NCI-H82 (cell line): Measurements from ENCODE around the gene HSPG2.

Experiments
- DNase-seq: peaks from one replicate; lab custom pipeline; 2025; lab: John Stamatoyannopoulos, UW

The HSPG2 gene

GRCh38 chr1:21861602-21862429 is 75.3 kb downstream of the HSPG2 start:
- DNase-seq, result no peak

DNA sequence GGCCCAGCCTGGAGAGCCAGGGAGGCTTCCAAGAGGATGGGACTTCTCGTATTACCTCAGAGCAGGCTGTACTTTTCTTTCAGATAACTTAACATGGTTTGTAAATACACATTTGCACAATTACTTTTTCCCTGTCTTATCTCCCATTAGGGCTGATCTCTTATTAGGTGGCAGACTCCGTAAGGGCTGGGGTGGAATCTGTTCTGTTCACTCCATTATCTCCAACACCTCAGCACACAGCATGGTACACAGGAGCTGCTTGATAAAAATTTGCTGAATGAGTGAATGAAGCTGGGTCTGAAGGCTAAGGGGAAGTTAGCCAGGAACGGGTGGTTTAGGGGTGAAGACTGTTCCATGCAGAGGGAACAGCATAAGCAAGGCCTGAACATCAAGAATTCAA is 76.1 kb downstream of the HSPG2 start:
- no peak for DNase-seq

GRCh38 chr1:21859669-21860179 is 77.4 kb downstream of the HSPG2 start:
- DNase-seq, result no peak

DNA sequence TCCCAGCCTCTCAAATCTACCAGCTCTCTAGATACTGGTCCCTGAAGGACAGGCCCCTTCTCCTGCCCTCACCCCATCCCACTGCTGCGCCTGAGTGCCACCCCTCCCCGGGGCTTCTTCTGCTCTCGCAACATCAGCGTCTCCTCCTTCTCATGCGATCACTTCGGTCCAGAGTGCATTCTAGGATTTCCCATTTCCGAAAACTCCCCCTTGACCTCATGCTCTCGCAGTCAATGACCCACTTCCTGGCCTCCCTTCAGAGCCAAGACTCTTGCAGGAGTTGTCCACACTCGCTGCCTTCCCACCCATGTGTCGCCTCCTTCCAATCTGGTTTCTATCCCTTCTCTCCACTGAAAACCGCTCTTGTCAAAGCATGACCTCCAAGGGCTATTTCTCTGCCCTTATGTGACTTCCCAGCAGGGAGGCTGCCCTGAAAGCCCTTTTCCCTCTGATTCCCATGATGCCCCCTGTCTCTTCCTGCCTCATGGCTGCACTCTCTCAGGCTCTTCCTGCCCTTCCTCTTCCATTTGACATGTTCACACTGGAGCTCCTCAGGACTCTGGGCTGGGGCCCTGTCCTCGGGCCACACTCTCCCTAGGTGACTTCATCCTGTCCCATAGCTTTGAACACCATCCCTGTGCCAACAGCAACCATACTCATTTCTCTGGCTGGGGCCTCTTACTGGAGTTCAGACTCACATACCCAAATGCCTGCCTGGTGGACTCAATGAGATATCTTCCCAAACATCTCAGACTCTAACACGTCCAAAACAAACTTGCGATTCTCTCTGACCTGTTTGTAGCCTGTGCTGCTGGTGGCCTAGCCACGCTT is 79.1 kb downstream of the HSPG2 start:
- no peak for DNase-seq

DNA sequence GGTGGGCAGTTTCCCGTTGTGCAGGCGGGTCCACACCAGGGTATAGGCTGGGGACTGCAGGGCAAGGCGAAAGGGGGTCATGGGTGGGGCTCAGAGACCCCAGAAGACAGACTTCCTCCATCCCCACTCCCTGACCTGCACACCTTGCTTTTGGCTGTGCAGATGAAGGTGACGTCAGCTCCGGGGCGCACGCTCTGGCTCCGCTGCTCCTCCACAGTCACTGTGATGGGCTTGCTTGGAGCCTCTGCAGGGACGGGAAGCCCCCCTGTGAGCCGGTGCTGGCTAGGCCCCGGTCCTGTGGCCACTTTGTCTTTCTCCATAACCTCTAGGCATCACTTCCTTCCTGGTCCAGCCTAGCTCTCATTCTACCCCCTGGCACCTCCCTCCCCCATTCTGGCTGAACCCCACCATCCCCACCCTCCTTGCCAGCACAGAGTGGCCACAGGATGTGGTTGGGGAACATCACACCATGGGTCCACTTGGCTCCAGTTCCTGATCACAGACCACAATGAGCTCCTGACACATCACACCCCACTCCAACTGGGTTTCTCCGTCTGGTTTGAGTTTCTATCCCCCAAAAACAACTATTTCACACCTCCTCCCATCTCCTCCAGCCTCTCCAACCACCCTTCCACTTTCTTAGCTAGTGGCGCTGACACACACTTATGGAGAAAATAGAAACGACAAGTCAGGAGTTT is 79.8 kb downstream of the HSPG2 start:
- no peak for DNase-seq

DNA sequence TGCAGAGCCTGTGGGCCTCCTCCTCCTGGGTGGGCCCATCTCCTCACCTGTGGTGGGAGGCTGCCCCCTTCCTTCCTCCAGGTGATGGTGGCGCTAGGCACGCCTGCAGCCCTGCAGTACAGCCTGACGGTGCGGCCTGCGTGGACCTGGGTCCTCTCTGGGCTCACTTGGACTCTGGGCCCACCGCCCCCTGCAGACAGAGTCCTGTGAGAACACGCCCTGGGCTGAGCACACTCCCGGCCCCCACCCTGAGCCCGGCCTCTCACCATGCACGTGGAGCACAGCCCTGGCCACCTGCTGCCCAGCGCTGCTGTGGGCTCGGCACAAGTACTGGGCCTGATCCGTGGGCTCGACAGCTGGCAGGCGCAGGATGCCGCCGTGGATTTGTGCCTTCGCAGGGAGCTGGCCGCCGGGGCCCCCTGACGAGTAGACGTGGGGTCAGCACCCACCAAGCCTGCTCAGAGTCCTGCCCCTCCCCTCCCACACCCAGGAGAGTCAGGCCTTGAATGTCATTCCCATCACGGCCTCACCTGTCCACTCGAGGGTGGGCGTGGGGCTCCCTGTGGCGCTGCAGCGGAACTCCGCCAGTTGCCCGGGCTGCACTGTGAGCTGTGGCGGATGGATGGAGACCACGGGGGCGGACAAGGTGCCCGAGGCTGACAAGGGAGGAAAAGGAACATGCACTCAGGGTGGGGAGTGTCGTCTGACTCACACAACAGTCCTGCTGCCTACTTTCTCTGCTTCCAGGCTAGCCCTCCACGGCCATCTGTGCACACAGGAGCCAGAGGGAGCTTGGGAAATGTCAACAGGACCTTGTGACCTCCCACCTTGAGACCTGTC is 81.6 kb downstream of the HSPG2 start:
- no peak for DNase-seq

DNA sequence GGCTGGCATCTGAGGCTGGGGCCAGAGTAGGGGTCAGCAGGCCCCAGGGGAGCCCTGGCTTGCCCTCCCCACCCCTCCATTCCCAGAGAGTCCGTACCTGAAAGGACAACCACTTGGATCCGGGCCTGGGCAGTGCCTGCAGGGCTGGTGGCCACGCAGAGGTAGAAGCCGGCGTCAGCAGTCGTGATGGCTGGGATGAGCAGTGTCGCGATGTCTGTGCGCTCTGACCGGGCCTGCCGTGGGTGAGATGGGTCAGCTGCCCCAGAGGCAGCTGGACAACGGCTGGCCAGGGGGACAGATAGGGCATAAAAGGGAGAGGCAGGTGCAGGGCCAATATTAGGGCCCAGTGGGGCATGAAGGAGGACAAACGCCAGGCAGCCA is 82.4 kb downstream of the HSPG2 start:
- no peak for DNase-seq

GRCh38 chr1:21854090-21854750 is 82.9 kb downstream of the HSPG2 start:
- DNase-seq, result no peak

GRCh38 chr1:21853131-21853427 is 84.0 kb downstream of the HSPG2 start:
- no peak for DNase-seq

DNA sequence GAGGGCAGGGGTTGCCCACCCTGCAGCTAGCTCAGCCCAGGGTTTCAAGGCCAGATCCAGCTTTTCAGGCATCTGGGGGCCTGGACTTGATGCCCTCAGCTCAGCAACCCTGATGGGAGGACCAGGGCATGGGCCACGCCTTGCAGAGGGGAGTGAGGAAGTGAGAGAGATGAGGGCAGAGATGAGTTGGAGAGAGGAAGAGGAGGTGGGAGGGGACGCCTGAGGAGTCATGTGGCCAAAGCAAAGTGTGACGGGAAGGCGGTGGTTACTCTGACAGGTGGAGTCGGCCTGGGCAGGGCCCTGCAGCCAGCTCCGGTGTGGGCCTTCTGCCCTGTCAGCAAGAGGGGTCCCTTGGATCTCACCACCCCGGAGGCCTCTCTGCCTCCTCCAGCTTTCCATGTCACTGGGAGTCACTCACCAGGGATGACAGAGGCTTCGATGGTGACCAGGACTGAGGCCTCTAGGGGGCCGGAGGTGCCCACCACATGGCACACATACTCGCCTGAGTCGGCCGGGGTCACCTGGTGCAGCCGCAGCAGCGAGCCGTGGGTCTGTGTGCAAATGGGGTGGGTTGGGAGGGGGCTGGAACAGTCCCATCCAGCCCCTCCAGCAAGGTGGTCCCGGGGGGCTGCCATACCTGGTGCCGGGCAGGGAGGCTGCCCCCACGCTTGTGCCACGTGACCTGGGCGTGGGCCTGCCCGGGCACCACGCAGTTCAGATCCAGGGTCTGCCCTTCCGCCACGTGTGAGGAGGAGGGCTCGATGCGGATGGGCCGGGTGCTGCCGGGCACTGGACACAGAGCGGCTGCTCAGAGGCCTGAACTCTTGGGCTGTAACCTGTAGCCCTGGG is 84.6 kb downstream of the HSPG2 start:
- DNase-seq, result no peak

- DNase-seq, result no peak
Measured at GRCh38 chr1:21851430-21852250, 85.5 kb downstream of the HSPG2 start.

- DNase-seq, result no peak
Measured at GRCh38 chr1:21849909-21850576, 87.1 kb downstream of the HSPG2 start.

DNA sequence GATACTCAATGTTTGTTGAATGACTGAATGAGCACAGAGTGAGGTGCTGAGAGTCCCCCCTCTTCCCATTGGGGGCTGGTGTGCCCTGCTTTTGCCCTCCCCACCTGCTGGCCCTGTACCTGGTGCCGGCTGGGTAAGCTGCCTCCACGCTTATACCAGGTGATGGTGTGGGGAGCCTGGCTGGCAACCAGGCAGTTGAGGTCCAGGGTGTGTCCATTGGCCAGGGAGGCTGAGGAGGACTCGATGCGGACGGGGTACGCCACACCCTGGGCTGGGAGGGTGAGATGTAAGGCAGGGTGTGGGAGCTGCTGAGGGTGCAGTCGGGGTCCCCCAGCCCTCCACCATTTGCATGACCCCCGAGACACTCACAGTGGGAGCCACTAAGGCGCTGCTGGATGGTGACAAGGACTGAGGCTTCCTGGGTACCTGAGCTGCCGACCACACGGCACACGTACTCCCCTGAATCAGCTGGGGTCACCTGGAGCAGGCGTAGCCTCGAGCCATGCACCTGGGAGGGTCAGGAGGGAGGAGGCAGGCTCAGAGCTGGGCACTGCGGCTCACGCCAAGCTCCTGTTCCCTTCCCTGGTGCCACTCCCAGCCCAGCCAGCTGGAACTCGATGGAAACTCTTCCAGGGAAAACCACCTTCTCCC is 88.5 kb downstream of the HSPG2 start:
- DNase-seq, result no peak

DNA sequence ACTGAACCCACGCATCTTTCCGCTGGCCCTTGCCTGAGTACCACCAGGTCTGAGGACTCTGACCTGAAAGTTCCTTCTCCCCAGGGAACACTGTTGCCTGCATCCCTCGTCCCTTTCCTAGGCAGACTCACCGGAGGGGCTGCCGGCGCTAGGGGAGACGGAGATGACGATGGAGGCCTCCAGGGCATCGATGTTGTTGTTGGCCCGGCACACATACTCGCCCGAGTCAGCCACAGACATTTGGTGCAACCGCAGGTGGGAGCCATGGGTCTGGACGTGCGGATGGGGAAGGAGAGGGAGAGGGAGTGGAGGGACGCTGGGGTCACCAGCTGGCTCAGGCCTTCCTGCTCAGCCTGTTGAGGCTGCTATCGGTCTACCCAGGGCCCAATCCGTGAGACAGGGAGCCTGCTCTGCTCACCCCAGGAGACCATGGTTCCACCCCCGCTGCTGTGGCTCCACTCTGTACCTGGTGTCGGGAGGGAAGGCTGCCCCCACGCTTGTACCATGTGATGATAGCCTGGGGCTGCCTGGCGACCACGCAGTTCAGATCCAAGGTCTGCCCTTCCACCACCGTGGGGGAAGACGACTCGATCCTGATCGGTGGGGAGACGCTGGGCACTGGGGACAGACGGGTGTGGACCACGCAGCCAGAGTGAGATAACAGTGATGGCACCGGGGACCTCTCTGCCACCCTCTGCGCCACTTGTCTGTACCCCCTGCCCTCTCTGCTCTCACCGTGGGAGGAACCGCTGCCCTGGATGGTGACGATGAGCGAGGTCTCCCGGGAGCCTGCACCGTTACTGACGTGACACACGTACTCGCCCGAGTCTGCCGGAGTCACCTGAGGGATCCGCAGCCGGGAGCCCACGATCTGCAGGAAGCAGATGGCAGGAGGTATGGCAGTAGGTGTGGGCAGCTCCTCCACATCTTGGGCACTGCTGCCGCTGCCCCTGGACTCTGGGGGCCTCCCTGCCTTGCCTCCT is 89.6 kb downstream of the HSPG2 start:
- DNase-seq, result no peak

- no peak for DNase-seq
Measured at GRCh38 chr1:21845646-21846641, 91.2 kb downstream of the HSPG2 start.

GRCh38 chr1:21843996-21844395 is 93.1 kb downstream of the HSPG2 start:
- DNase-seq, result no peak
